CD4-positive, alpha-beta T cell treated with Interferon alpha-2 for 1 hour (primary cell): ENCODE measurements around the gene RPL32.

Source experiments
- DNase-seq, 2 donors: peaks; one replicate each; pipeline ENCODE4 v3.0.0-alpha.2; 2020 to 2022

RPL32 gene

DNA sequence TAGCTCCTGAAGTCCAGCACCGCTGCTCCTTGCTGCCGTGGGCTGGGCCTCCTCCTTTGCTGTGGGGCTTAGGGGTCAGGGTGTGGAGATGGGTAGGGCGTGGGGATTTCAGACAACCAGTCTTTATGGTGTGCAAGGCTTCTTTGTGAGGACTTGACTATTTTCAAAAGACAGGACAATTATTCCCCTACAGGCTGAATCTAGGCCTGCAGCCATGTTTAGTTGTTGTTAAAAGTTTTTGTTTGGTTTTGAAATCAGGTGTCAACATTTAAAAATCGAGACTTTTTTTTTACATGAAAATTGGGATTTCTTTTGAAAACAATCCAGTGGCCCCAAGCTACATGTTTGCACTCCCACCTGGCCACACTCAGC, 10.6 kb downstream of the RPL32 start:
- DNase-seq: no peak

DNA sequence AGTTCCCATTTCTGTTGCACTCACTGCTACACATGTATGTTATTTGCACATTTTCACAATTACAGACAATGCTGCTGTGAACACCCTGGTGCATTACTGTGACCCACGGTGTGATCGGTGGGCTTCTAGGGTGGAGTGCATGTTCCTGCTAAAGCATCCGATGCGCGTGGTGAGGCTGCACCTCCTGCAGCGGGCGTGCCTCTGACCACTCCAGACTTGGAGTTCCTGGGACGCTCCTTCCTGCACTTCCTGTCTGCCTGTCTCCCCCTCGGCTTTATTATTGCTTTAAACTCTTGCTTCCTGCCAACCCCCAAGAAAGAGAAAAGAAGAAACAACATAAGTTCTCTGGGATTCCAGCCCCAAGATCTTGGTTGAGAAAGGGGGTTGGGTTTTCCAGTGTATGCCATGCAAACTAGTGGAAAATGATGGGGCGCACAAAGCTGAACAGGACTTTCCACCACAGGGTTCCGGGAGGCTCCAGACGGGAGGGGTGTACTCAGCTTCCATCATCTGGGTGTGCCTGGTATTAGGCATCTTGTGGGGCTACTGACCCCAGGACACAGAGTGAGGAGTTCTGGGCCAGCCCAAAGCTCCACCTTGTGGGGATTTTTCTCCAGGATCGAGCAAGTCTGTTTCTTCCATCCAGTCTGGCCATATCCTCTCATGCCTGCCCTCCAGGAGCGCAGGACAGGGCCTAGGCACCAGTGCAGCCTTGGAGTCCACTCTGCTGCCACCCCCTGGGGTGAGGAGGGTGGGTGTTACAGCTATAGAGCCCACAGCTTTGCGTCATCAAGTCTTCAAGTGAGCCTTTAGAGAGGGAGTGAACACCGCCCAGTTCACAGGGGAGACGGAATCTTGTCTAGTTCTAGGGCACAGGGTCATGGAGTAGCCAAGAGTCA, 11.2 kb downstream of the RPL32 start:
- no peak for DNase-seq

DNA sequence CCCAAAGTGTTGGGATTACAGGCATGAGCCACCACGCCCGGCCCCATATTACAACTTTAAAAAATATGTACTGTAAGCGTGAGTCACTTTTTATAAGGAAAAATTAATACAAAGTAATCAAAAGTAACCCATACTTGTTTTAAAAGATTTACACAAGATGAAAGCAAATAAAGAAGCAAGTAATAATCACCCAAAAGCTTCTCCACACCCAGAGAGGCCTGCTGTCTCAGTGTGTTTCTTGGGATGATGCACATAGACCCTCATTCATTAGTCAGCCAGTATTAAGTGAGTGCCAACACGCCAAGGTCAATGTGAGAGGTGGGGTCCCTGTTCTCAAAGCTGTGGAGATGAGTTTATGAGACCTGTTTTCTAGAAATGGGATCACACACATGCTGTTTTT, 12.0 kb downstream of the RPL32 start:
- DNase-seq: no peak

DNA sequence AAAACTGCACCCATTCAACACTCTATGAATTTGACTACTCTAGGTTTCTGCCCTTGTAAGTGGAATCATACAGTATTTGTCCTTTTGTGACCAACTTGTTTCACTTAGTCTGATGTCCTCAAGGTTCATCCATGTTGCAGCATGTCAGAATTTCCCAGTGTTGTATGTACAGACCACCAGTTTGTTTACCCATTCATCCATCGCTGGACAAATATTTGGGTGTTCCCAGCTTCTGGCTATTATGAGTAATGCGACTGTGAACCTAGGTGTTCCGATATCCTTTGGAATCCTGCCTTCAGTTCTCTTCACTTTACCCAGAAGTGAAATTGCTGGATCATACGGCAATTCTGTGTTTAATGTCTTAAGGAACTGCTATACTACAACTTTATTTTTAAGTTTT, 12.6 kb downstream of the RPL32 start:
- DNase-seq: no peak

DNA sequence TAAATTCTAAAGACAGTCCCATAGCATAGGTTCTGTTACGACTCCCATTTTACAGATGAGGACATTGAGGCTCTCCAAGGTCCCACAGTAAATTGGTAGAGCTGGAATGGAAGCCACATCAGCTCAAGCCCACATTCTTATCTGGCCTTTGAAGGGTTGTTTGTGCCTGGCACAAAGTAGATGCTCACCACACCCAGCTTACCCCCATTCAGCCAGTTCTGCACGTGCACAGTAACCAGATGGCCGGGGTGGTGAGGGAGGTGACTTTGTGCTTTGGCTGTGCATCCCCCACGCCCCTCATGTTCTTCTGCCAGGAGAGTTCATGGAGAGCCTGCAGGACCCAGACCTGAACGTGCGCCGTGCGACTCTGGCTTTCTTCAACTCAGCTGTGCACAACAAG, 16.2 kb downstream of the RPL32 start:
- DNase-seq: no peak

DNA sequence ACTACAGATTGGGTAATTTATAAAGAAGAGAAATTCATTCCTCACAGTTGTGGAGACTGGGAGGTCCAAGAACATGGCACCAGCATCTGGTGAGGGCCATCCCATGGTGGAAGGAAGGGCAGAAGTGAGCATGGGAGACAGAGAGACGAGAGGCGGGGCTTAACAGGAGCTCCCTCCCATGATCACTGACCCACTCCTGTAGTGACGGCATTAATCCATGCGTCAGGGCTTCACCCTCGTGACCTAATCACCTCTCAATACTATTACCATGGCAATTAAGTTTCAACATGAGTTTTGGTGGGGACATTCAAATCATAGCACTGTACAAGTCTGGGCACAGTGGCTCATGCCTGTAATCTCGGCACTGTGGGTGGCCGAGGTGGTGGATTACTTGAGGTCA, 17.1 kb downstream of the RPL32 start:
- DNase-seq: no peak

DNA sequence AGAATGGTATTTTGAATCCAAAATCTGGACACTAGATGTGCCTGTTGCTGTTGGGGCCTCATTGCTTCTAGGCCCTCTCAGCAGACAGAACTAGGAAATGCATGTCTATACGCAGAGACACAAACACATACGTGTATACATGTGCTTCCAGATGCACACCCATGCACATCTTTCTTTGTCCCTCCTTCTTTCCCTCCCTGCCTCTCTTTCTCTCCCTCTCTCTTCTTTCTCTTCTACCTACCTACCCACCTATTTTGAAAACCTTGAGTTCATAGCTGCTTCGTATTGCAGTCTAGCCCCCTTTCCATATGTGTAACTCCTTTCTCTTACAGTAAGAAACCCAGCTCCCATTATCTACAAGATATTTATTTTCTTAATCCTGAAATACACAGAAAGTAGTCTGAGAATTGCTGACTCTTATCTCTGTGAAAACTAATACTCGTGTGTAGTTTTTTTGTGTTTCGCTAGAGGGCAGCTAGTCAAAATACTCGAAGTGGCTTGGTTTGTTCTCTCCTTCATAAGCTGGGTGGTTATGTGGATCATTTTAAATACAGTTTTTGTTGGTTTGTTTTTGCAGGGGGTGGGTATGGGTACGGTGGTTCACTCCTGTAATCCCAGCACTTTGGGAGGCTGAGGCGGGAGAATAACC, 18.5 kb downstream of the RPL32 start:
- DNase-seq: no peak

DNA sequence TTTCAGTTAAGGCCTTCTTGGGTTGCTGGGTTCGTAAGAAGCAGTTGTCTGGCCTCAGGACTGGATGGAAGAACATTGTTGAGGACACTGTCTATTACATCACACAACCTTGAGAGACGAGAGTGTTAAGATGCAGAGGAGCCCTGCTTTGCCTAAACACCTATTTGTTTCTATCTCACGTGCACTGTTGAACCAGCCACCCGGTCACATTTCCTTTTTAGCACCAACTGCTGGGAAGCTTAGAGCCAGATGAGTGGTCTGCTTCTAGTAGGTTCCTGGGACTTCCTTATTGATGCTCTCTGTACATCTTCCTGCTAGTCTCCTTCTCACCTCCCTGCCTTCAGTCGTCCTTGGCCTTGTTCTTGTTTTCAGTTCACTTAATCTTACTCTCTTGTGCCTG, 22.6 kb downstream of the RPL32 start:
- no peak for DNase-seq

DNA sequence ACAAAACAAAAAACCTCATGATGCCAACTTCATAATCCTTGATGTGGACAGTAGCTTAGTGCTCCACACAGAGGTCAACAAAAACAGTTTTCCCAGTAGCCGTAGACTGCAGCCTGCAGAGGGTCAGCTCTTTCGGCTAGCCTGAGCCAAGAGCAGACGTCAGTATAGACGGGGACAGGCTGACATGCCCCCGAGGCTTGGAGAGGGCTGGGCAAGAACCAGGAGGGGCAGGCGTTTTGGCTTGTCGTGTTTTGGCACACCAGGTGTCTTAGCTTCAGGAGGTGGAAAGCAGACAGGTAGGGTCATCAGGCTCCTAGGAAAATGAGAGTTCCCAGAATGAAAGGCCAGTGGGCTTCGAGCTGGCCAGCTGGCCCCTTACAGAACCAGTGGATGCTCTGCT, 23.1 kb downstream of the RPL32 start:
- DNase-seq: no peak

DNA sequence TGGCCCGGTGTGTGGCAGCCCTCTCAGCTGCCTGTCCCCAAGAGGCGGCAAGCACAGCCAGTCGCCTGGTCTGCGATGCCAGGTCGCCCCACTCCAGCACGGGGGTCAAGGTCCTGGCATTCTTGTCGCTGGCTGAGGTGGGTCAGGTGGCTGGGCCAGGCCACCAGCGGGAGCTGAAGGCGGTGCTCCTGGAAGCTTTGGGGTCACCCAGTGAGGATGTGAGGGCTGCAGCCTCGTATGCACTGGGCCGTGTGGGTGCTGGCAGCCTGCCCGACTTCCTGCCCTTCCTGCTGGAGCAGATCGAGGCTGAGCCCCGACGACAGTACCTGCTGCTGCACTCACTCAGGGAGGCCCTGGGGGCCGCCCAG, 24.0 kb downstream of the RPL32 start:
- no peak for DNase-seq

DNA sequence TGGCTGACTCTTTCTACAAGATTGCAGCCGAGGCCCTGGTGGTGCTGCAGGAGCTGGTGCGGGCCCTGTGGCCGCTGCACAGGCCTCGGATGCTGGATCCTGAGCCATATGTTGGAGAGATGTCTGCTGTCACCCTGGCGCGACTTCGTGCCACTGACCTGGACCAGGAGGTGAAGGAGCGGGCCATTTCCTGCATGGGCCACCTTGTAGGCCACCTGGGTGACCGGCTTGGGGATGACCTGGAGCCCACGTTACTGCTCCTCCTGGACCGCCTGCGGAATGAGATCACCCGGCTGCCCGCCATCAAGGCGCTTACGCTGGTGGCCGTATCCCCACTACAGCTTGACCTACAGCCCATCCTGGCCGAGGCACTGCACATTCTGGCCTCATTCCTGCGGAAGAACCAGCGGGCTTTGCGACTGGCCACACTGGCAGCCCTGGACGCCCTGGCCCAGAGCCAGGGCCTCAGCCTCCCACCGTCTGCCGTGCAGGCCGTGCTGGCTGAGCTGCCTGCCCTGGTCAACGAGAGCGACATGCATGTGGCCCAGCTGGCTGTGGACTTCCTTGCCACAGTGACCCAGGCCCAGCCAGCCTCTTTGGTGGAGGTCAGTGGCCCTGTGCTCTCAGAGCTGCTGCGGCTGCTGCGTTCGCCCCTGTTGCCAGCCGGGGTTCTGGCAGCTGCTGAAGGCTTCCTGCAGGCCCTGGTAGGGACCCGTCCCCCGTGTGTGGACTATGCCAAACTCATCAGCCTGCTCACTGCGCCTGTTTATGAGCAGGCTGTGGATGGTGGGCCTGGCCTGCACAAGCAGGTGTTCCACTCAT, 24.6 kb downstream of the RPL32 start:
- no peak for DNase-seq

DNA sequence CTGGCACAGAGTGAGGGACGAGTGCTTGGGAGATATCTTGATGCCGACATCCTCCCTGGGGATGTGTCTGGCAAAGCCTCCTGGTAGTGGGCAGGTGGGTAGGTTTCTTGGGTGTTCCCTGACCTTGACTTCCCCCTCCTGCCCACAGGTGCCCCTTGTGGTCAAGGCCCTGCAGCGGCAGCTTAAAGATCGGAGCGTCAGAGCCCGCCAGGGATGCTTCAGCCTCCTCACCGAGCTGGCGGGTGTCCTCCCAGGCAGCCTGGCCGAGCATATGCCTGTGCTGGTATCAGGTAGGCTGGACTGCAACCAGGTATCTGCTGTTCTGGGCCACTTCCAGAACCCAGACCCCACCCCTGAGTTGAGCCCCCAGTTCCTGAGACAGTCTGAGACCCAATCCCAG, 25.6 kb downstream of the RPL32 start:
- DNase-seq: no peak

DNA sequence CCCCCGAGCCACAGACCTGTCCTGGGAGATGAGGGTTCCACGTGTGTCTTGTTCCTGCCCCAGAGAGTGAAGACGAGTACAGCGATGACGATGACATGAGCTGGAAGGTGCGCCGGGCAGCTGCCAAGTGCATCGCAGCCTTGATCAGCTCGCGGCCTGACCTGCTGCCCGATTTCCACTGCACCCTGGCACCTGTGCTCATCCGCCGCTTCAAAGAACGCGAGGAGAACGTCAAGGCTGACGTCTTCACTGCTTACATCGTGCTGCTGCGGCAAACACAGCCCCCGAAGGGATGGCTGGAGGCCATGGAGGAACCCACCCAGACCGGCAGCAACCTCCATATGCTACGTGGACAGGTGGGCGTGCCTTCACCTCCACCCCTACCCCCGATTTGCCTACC, 26.3 kb downstream of the RPL32 start:
- DNase-seq: no peak

DNA sequence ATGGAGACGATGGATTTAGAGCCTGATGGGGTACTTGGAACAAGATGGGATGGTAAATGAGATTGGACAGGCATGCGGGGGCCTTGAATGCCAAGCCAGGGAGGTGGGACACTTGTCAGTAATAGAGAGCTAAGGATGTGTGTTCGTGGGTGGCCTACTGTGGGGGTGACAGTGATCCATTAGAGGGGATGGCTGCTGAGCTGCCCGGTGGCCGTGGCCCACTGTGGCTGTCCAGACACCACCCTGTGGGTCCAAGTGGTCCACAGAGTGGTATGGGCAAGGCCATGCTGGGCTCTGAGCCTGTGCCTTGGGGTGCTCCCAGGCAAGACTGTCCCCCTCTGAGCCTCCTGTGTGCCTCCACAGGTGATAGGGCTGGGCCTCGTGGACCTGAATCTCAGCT, 27.4 kb downstream of the RPL32 start:
- DNase-seq: no peak

DNA sequence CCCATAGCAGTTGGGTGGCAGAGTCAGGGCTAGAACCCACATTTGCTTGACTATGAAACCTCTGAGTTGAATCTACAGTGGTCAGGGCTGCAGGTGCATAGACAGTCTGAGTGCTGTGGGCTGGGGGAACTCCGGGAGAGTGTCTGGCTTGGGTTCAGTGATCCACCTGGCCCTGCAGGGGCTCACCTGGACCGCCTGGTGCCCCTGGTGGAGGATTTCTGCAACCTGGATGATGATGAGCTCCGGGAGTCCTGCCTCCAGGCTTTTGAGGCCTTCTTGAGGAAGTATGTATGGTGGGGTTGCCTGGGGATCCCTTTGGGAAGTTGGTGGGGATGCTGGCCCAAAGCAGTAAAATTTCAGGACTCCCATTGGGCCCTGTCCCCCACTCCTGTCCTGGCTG, 28.6 kb downstream of the RPL32 start:
- no peak for DNase-seq

DNA sequence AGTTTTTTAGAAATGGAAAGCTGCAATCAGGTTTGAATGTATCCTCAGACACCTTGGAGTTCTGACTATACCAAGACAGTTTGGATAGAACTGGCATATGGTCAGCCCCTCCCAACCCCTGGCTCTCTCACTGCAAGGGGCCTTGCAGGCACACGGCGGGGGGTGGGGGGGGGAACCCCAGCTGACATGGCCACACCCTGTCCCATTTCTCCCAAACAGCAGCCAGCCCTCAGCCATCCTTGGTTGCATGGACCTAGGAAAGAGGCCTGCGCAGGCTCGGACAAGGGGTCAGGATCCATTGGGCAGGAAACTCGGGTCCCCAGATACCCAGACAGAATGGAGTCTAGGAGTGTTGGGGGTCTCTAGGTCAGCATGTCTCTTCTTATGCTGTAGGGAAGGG, 30.4 kb downstream of the RPL32 start:
- DNase-seq: no peak

DNA sequence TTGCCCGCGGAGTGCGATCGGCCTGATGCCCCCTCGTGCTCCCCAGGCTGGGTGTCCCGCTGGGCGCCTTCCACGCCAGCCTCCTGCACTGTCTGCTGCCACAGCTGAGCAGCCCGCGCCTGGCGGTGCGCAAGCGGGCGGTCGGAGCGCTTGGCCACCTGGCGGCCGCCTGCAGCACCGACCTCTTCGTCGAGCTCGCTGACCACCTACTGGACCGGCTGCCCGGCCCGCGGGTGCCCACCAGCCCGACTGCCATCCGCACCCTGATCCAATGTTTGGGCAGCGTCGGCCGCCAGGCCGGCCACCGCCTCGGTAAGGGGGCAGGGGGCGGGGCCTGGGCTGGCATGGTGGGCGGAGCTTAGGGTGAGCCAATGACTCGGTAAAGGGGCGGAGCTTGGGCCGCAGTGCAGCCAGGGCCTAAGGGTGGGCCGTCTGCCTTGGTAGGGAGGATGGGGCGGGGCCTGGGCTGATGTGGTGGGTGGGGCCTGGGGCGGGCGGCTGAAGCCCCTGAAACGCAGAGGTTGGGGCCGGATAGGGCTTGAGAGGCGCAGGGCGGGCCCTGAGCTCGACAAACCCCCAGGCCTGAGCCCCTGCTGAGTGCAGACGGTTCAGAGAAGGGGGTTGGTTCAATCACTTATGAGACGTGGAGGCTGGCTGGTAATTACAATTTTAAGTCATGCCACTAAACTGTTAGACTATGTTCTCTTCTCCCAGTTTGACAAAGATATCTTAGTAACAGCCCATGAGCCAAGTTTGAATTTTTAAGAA, 31.2 kb downstream of the RPL32 start:
- DNase-seq: peak; percentile 94 to 95

DNA sequence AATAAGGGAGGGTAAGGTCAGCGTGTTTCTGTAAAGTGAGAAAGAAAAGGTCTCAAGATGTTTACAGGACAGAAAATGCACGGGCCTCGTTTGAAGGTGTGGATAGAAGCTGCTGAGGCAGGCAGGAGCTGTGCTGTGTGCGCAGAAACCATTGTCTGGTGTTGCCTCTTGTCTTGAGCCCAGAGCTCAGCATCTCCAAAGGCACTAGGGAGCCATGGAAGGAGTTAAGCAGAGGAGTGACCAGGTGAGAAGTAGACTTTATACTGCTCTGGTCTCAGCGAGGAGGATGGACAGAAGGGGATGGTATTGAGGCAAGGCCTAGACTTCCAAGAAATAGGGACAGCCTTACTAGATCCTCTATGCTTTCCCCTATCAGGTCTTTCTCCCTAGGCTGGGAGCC, 31.9 kb downstream of the RPL32 start:
- DNase-seq: no peak

DNA sequence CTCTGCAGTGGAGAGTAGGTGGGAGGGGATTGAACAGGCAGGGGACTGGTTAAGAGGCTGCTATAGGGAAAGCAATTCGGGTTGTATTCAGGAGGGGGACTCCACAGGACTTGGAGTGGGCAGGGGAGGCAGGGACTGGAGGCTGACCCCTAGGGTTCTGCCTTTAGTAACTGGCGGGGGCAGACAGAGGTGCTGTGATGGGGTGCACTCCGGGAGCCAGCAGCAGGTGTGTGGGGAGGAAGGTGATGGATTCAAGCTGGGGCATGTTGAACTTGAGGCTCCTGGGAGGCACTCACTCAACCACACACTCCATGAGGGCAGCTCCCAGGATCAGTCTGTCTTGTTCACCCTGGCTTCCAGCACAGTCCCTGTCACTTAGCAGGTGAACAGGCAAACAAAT, 32.4 kb downstream of the RPL32 start:
- DNase-seq: no peak

DNA sequence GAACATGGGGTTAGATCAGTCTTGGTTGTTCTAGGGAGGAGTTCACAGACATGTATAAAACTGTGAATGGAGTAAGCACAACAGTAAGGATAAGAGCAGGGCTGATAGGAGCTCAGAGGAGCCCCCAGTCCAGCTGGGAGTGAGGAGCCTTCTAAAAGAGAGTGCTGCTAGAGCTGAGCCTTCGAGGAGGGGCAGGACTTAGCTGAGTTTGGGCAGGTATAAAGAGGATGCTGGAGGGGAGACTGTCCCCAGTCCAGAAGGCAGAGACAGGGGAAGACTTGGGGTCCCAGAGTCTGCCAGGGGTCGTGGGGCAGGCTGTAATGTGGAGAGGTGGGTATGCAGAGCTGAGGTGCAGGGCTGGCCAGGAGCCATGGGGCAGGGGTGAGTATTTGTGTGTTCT, 32.8 kb downstream of the RPL32 start:
- DNase-seq: no peak

DNA sequence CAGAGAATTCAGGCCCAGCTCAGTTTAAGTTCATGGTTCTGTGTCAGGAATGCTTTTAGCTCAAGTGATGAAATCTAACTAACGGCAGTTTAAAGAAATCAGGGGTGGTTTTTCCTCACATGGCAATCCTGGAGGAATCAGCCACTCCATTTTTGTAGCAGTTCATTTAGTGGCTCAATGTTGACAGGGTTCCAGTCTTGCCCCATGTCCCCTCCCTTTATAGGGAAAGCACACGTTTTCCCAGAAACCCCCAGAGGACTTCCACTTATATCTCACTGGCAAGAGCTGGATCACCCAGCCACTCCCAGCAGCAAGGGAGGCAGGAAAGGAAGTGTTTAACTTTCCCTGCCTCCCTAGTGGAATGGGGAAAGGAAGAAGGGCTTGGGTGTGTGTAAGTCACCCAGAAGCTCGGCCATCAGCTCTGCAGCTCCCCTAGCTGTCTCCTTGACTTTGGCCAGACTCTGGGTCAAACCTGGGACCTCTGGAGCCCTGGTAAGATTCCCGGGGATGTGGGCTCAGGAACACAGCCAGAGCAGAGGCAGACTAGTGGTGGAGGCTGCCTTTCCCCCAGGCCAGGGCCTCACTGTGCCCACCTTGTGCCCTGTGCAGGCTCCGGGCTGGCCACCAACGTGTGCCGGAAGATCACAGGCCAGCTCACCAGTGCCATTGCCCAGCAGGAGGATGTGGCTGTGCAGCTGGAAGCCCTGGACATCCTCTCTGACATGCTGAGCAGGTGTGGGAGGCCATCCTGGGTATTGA, 33.6 kb downstream of the RPL32 start:
- no peak for DNase-seq

DNA sequence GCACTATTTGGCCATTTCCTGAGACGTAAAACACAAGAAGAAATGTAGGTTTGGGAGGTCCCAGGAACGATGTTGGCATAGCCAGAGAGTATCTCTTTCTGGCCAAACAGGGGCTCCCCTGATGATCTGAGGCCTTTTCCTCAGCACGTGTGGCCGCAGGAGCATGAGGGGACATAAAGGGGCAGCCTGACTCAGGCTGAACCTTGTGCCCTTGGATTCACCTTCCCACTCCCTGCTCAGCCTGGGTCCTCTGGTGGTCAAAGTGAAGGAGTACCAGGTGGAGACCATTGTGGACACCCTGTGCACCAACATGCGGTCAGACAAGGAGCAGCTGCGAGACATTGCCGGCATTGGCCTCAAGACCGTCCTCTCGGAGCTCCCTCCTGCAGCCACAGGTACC, 34.3 kb downstream of the RPL32 start:
- no peak for DNase-seq
